Mesendoderm (in vitro differentiated cells): ENCODE results near the gene CDK5R1.

Source experiments
- DNase-seq: peaks from one replicate; pipeline ENCODE4 v3.0.0; 2013
- H2AK5ac ChIP-seq: 2 replicates; pipeline ENCODE4 v1.6.1; 2013; ENCODE audit warnings: low read length, inconsistent platforms
- H2BK120ac ChIP-seq: 2 replicates; pipeline ENCODE4 v1.6.1; 2013; ENCODE audit warnings: low read depth, mild to moderate bottlenecking, low read length, moderate library complexity, mixed read lengths
- H2BK15ac ChIP-seq: replicated peaks from 2 replicates; pipeline ENCODE4 v1.6.1; 2013; ENCODE audit warnings: low read depth, mild to moderate bottlenecking, moderate library complexity
- H2BK5ac ChIP-seq: 2 replicates; pipeline ENCODE4 v1.6.1; 2013; ENCODE audit warnings: low read length, inconsistent platforms
- H3K18ac ChIP-seq: 2 replicates; pipeline ENCODE4 v1.6.1; 2013; ENCODE audit warnings: mild to moderate bottlenecking, low read length, mixed read lengths
- H3K23ac ChIP-seq: one replicate; pipeline ENCODE4 v1.6.1; 2013; ENCODE audit warnings: low read length
- H3K27ac ChIP-seq: 2 replicates; pipeline ENCODE4 v1.5.1; 2013; ENCODE audit warnings: low read depth, mild to moderate bottlenecking, inconsistent platforms, low read length, moderate library complexity
- H3K27me3 ChIP-seq: 2 replicates; pipeline ENCODE4 v1.6.1; 2013; ENCODE audit warnings: low read length, control low read depth, mild to moderate bottlenecking, inconsistent platforms; ENCODE audit not compliant: insufficient read depth, poor library complexity
- H3K36me3 ChIP-seq: 2 replicates; pipeline ENCODE4 v1.6.1; 2013; ENCODE audit warnings: low read length, inconsistent platforms; ENCODE audit not compliant: control insufficient read depth, insufficient read depth
- H3K4ac ChIP-seq: one replicate; pipeline ENCODE4 v1.6.1; 2013; ENCODE audit warnings: low read depth, mild to moderate bottlenecking, low read length, moderate library complexity
- H3K4me1 ChIP-seq: 2 replicates; pipeline ENCODE4 v1.6.1; 2013; ENCODE audit warnings: low read depth, low read length, inconsistent platforms; ENCODE audit not compliant: control insufficient read depth
- H3K4me2 ChIP-seq: 2 replicates; pipeline ENCODE4 v1.6.1; 2013; ENCODE audit warnings: low read length
- H3K4me3 ChIP-seq: 2 replicates; pipeline ENCODE4 v1.5.1; 2013; ENCODE audit warnings: mild to moderate bottlenecking, low read length
- H3K56ac ChIP-seq: one replicate; pipeline ENCODE4 v1.6.1; 2013; ENCODE audit warnings: low read length
- H3K79me1 ChIP-seq: 2 replicates; pipeline ENCODE4 v1.6.1; 2013; ENCODE audit warnings: low read length, inconsistent platforms
- H3K79me2 ChIP-seq: 2 replicates; pipeline ENCODE4 v1.6.1; 2013; ENCODE audit warnings: mild to moderate bottlenecking, low read length; ENCODE audit not compliant: control insufficient read depth, insufficient read depth
- H3K9ac ChIP-seq: 2 replicates; pipeline ENCODE4 v1.6.1; 2013; ENCODE audit warnings: low read length, inconsistent platforms
- H4K5ac ChIP-seq: one replicate; pipeline ENCODE4 v1.6.1; 2013; ENCODE audit warnings: low read length
- H4K8ac ChIP-seq: one replicate; pipeline ENCODE4 v1.6.1; 2013; ENCODE audit warnings: low read depth, mild to moderate bottlenecking, control low read depth, low read length, moderate library complexity
- WGBS: extraction: QIAGEN DNeasy Blood & Tissue Kit; methylation state at CpG from one replicate; pipeline ENCODE4 v1.1.7; 2013; ENCODE audit warnings: low lambda C conversion rate, missing lambda C conversion rate; ENCODE audit not compliant: insufficient coverage; ENCODE audit errors: extremely low coverage; 5-methylcytosine and 5-hydroxymethylcytosine counted together

Gene CDK5R1

GRCh38 chr17:32508926-32509325 is 22.1 kb downstream of the CDK5R1 start:
- no peak overlapping the region for H3K23ac ChIP-seq
- H3K79me1 ChIP-seq, result no peaks in the 10 kb centered on the region
- no peak overlapping the region for H3K4me2 ChIP-seq
- H3K4me3 ChIP-seq, result no peak overlapping the region
- no peak overlapping the region for H3K18ac ChIP-seq
- H4K8ac ChIP-seq, result no peak overlapping the region
- no peak overlapping the region for H2BK120ac ChIP-seq
- no peak overlapping the region for H2BK5ac ChIP-seq
- H3K79me2 ChIP-seq, result no peaks in the 10 kb centered on the region
- no peak overlapping the region for H4K5ac ChIP-seq
- no peak overlapping the region for H3K4ac ChIP-seq
- H3K4me1 ChIP-seq, result no peaks in the 10 kb centered on the region
- no peaks in the 10 kb centered on the region for H3K36me3 ChIP-seq
- no CpG with 5 or more reads among the region's 5 CpGs for WGBS
- H3K27ac ChIP-seq, result no peak overlapping the region
- H3K9ac ChIP-seq, result no peak overlapping the region
- no peak overlapping the region for H2BK15ac ChIP-seq
- DNase-seq, result no peak
- no peak overlapping the region for H2AK5ac ChIP-seq
- no peak overlapping the region for H3K56ac ChIP-seq
- H3K27me3 ChIP-seq, result no peaks in the 10 kb centered on the region

DNA sequence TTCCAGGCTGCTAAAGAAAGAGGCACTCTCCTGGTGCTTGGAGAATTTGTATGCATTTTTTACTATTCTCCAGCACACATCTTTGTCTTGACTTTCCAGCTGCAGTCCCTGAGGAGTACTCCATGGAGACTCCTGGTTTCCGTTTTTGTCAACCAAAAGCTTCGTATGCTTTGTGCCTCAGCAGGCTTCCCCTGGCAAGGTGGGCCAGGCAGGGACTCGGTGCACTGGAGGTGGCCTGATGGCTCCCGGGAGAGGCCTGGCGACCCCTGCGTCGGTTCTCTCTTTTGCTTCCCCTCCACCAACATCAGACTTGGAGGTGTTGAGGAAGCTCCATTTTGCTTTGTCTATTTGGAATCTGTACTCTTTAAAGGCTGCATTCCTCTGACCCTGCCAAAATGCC is 23.7 kb downstream of the CDK5R1 start:
- Histone ChIP-seq H4K8ac (no peak overlapping the region), H3K4me2 (no peak overlapping the region), H2BK5ac (no peak overlapping the region), H3K9ac (no peak overlapping the region), H3K4ac (no peak overlapping the region), H3K79me2 (no peaks in the 10 kb centered on the region), H2AK5ac (no peak overlapping the region), H3K27ac (no peak overlapping the region), H4K5ac (no peak overlapping the region), H2BK120ac (no peak overlapping the region), H3K4me1 (no peaks in the 10 kb centered on the region), H3K36me3 (no peaks in the 10 kb centered on the region), H3K23ac (no peak overlapping the region), H3K56ac (no peak overlapping the region), H3K27me3 (no peaks in the 10 kb centered on the region), H3K79me1 (no peaks in the 10 kb centered on the region), H3K18ac (no peak overlapping the region), H3K4me3 (no peak overlapping the region), H2BK15ac (no peak overlapping the region)
- WGBS, result no CpG with 5 or more reads among the region's 7 CpGs
- DNase-seq, result no peak

- Histone ChIP-seq H3K4me3 (no peak overlapping the region), H2AK5ac (no peak overlapping the region), H3K4me2 (no peak overlapping the region), H2BK5ac (no peak overlapping the region), H4K5ac (no peak overlapping the region), H3K36me3 (no peaks in the 10 kb centered on the region), H3K9ac (no peak overlapping the region), H4K8ac (no peak overlapping the region), H3K56ac (no peak overlapping the region), H3K27me3 (no peaks in the 10 kb centered on the region), H2BK15ac (no peak overlapping the region), H3K4ac (no peak overlapping the region), H3K23ac (no peak overlapping the region), H3K4me1 (peaks cover 4% of the 10 kb centered on the region), H3K27ac (no peak overlapping the region), H2BK120ac (no peak overlapping the region), H3K79me2 (no peaks in the 10 kb centered on the region), H3K18ac (no peak overlapping the region), H3K79me1 (no peaks in the 10 kb centered on the region)
- no CpG with 5 or more reads among the region's 2 CpGs for WGBS
- no peak for DNase-seq
These were observed 25.5 kb downstream of the CDK5R1 start for GRCh38 chr17:32512328-32512727.

DNA sequence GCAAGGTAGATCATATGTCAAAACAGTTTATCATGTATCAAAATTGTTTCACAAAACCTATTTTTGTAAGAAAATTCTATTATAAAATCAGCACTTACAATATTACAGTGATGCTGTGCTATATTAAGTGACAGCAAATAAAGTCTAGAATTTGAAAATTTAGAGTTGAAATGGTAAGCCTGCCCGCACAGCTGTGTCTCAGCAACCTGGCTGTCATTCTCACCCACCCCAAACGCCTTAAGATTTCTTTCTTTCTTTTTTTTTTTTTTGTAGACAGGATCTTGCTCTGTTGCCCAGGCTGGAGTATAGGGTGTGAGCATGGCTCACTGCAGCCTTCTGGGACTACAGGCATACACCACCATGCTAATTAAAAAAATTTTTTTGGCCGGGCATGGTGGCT is 26.8 kb downstream of the CDK5R1 start:
- no peak overlapping the region for H3K23ac ChIP-seq
- no peak overlapping the region for H4K5ac ChIP-seq
- H2BK15ac ChIP-seq, result no peak overlapping the region
- H3K4ac ChIP-seq, result no peak overlapping the region
- no peak overlapping the region for H2BK5ac ChIP-seq
- no CpG with 5 or more reads among the region's 3 CpGs for WGBS
- H3K56ac ChIP-seq, result no peak overlapping the region
- H3K18ac ChIP-seq, result no peak overlapping the region
- no peak overlapping the region for H3K9ac ChIP-seq
- H3K79me2 ChIP-seq, result no peaks in the 10 kb centered on the region
- H3K4me1 ChIP-seq, result peaks cover 6% of the 10 kb centered on the region
- H3K27ac ChIP-seq, result no peak overlapping the region
- no peak overlapping the region for H3K4me3 ChIP-seq
- H3K27me3 ChIP-seq, result no peaks in the 10 kb centered on the region
- H2AK5ac ChIP-seq, result no peak overlapping the region
- no peak overlapping the region for H4K8ac ChIP-seq
- no peaks in the 10 kb centered on the region for H3K79me1 ChIP-seq
- no peak overlapping the region for H3K4me2 ChIP-seq
- DNase-seq, result no peak
- no peaks in the 10 kb centered on the region for H3K36me3 ChIP-seq
- no peak overlapping the region for H2BK120ac ChIP-seq

GRCh38 chr17:32514606-32515005 is 27.8 kb downstream of the CDK5R1 start:
- Histone ChIP-seq H3K4ac (no peak overlapping the region), H4K8ac (no peak overlapping the region), H3K4me1 (peaks cover 6% of the 10 kb centered on the region), H2BK120ac (no peak overlapping the region), H3K79me1 (no peaks in the 10 kb centered on the region), H3K79me2 (no peaks in the 10 kb centered on the region), H3K4me2 (no peak overlapping the region), H3K18ac (no peak overlapping the region), H4K5ac (no peak overlapping the region), H2AK5ac (no peak overlapping the region), H2BK5ac (no peak overlapping the region), H3K23ac (no peak overlapping the region), H3K56ac (no peak overlapping the region), H3K9ac (no peak overlapping the region), H3K27ac (no peak overlapping the region), H3K4me3 (no peak overlapping the region), H3K27me3 (no peaks in the 10 kb centered on the region), H2BK15ac (no peak overlapping the region), H3K36me3 (no peaks in the 10 kb centered on the region)
- WGBS, result no CpG with 5 or more reads among the region's 4 CpGs
- DNase-seq, result no peak

- no peak overlapping the region for H3K4me2 ChIP-seq
- no peak overlapping the region for H2BK120ac ChIP-seq
- H3K56ac ChIP-seq, result no peak overlapping the region
- no peak overlapping the region for H2AK5ac ChIP-seq
- no peak overlapping the region for H3K4ac ChIP-seq
- no peaks in the 10 kb centered on the region for H3K79me1 ChIP-seq
- H4K8ac ChIP-seq, result no peak overlapping the region
- H3K36me3 ChIP-seq, result no peaks in the 10 kb centered on the region
- no peak overlapping the region for H3K9ac ChIP-seq
- H3K27me3 ChIP-seq, result no peaks in the 10 kb centered on the region
- DNase-seq, result no peak
- peak overlapping the region; percentile 11 for H3K18ac ChIP-seq
- H2BK5ac ChIP-seq, result no peak overlapping the region
- no peak overlapping the region for H3K27ac ChIP-seq
- no peak overlapping the region for H4K5ac ChIP-seq
- no peaks in the 10 kb centered on the region for H3K79me2 ChIP-seq
- H3K4me1 ChIP-seq, result peaks cover 17% of the 10 kb centered on the region
- WGBS, result no CpG with 5 or more reads among the region's 4 CpGs
- no peak overlapping the region for H2BK15ac ChIP-seq
- no peak overlapping the region for H3K23ac ChIP-seq
- no peak overlapping the region for H3K4me3 ChIP-seq
These were observed 29.0 kb downstream of the CDK5R1 start for GRCh38 chr17:32515677-32516383.
